Measurements from ENCODE around the gene SENP6. TPM values are rescaled to one million over a fixed set of nuclear protein-coding genes. Genes with fewer than 3 reads are reported as not detected.

Gene SENP6
- total and polyA plus RNA-seq, 4 donors: 12.2 to 42.3 (median 26.8) TPM

- Histone ChIP-seq H3K27me3 (ENCODE audit: control insufficient read depth in 4 of 4, insufficient read depth in 4 of 4, low read length in 3 of 4) (no peaks in the 10 kb centered on the region), H3K4me1 (ENCODE audit: control insufficient read depth in 4 of 4, insufficient read depth in 4 of 4, low read length in 3 of 4) (no peaks in the 10 kb centered on the region), H3K36me3 (ENCODE audit: control insufficient read depth in 4 of 4, insufficient read depth in 3 of 4, low read depth in 1 of 4, low read length in 3 of 4) (no peaks in the 10 kb centered on the region), H3K9me3 (ENCODE audit: control insufficient read depth in 4 of 4, low read length in 3 of 4) (no peaks in the 10 kb centered on the region), H3K4me3 (ENCODE audit: low read depth in 1 of 3, low read length in 3 of 3) (no peak overlapping the region), H3K9ac (ENCODE audit: low read depth in 1 of 2, low read length in 2 of 2) (no peak overlapping the region), H3K27ac (ENCODE audit: low read depth in 1 of 2, low read length in 2 of 2) (no peak overlapping the region)
- 85% methylated on average over 5 of the region's 5 CpGs for WGBS
- DNase-seq (ENCODE audit: low spot score): no peak
- no peak for TF ChIP-seq EGR1 (IDR thresholded peaks at IDR 0.05; ENCODE audit: low read depth in 2 of 2)
- no peak for TF ChIP-seq HNF4G (IDR thresholded peaks at IDR 0.05)
- TF ChIP-seq FOXA2 (IDR thresholded peaks at IDR 0.05): no peak
- no peak for TF ChIP-seq RXRA (IDR thresholded peaks at IDR 0.05)
- TF ChIP-seq, protein P1, sequence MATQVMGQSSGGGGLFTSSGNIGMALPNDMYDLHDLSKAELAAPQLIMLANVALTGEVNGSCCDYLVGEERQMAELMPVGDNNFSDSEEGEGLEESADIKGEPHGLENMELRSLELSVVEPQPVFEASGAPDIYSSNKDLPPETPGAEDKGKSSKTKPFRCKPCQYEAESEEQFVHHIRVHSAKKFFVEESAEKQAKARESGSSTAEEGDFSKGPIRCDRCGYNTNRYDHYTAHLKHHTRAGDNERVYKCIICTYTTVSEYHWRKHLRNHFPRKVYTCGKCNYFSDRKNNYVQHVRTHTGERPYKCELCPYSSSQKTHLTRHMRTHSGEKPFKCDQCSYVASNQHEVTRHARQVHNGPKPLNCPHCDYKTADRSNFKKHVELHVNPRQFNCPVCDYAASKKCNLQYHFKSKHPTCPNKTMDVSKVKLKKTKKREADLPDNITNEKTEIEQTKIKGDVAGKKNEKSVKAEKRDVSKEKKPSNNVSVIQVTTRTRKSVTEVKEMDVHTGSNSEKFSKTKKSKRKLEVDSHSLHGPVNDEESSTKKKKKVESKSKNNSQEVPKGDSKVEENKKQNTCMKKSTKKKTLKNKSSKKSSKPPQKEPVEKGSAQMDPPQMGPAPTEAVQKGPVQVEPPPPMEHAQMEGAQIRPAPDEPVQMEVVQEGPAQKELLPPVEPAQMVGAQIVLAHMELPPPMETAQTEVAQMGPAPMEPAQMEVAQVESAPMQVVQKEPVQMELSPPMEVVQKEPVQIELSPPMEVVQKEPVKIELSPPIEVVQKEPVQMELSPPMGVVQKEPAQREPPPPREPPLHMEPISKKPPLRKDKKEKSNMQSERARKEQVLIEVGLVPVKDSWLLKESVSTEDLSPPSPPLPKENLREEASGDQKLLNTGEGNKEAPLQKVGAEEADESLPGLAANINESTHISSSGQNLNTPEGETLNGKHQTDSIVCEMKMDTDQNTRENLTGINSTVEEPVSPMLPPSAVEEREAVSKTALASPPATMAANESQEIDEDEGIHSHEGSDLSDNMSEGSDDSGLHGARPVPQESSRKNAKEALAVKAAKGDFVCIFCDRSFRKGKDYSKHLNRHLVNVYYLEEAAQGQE (IDR thresholded peaks at IDR 0.05): no peak
- no peak for TF ChIP-seq RAD21 (IDR thresholded peaks at IDR 0.05)
- no peak for TF ChIP-seq JUND (IDR thresholded peaks at IDR 0.05)
- TF ChIP-seq HNF4A (conservative IDR thresholded peaks at IDR 0.05): no peak
- no peak for TF ChIP-seq MAX (IDR thresholded peaks at IDR 0.05)
- TF ChIP-seq FOXA1 (IDR thresholded peaks at IDR 0.05): no peak
- TF ChIP-seq YY1 (IDR thresholded peaks at IDR 0.05): no peak
- TF ChIP-seq NR2F2 (IDR thresholded peaks at IDR 0.05): no peak
- TF ChIP-seq TAF1 (conservative IDR thresholded peaks at IDR 0.05): no peak
- no peak for TF ChIP-seq ZBTB33 (IDR thresholded peaks at IDR 0.05)
- TF ChIP-seq CTCF (IDR thresholded peaks at IDR 0.05; ENCODE audit: low read depth, low read length, missing input control): no peak
- no peak for TF ChIP-seq GABPA (IDR thresholded peaks at IDR 0.05 in 1 of 2, conservative IDR thresholded peaks at IDR 0.05 in 1 of 2)
Measured at GRCh38 chr6:75755704-75756103, 154.0 kb downstream of the SENP6 start.

- Histone ChIP-seq H3K27ac (ENCODE audit: low read depth in 1 of 2, low read length in 2 of 2) (no peak overlapping the region), H3K9ac (ENCODE audit: low read depth in 1 of 2, low read length in 2 of 2) (no peak overlapping the region), H3K27me3 (ENCODE audit: control insufficient read depth in 4 of 4, insufficient read depth in 4 of 4, low read length in 3 of 4) (no peaks in the 10 kb centered on the region), H3K4me1 (ENCODE audit: control insufficient read depth in 4 of 4, insufficient read depth in 4 of 4, low read length in 3 of 4) (peaks cover 0 to 3% (median 0%) of the 10 kb centered on the region in 4 donors), H3K4me3 (ENCODE audit: low read depth in 1 of 3, low read length in 3 of 3) (no peak overlapping the region), H3K9me3 (ENCODE audit: control insufficient read depth in 4 of 4, low read length in 3 of 4) (no peaks in the 10 kb centered on the region), H3K36me3 (ENCODE audit: control insufficient read depth in 4 of 4, insufficient read depth in 3 of 4, low read depth in 1 of 4, low read length in 3 of 4) (no peaks in the 10 kb centered on the region)
- no peak for DNase-seq (ENCODE audit: low spot score)
- WGBS: 90% methylated on average over 3 of the region's 3 CpGs
- TF ChIP-seq EGR1 (IDR thresholded peaks at IDR 0.05; ENCODE audit: low read depth in 2 of 2) (no peak), JUND (IDR thresholded peaks at IDR 0.05) (no peak), ZBTB33 (IDR thresholded peaks at IDR 0.05) (no peak), FOXA1 (IDR thresholded peaks at IDR 0.05) (no peak)
- TF ChIP-seq, protein P2, sequence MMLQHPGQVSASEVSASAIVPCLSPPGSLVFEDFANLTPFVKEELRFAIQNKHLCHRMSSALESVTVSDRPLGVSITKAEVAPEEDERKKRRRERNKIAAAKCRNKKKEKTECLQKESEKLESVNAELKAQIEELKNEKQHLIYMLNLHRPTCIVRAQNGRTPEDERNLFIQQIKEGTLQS (IDR thresholded peaks at IDR 0.05): no peak
- TF ChIP-seq, protein P1 (IDR thresholded peaks at IDR 0.05): no peak
Measured at GRCh38 chr6:75757295-75757694, 155.6 kb downstream of the SENP6 start.

All from liver (tissue), 9 donors.